GM12892 (cell line): ENCODE measurements around the gene C4orf50. TPM values are rescaled to one million over a fixed set of nuclear protein-coding genes. Genes with fewer than 3 reads are reported as not detected.

ENCODE experiments used
- DNase-seq: peaks from one replicate; pipeline ENCODE4 v3.0.0; 2011; ENCODE audit not compliant: insufficient read length
- FAIRE-seq: peaks from 2 replicates; lab custom pipeline; 2011; peaks lifted over from hg19 to GRCh38; lab: Jason Lieb, UNC
- POLR2A ChIP-seq: IDR thresholded peaks from 2 replicates; pipeline ENCODE4 v1.6.1; 2011; ENCODE audit warnings: low read depth, low read length, control low read depth
- POLR2AphosphoS5 ChIP-seq: IDR thresholded peaks from 2 replicates; pipeline ENCODE4 v1.6.1; 2011; ENCODE audit warnings: low read depth, low read length, control low read depth
- TAF1 ChIP-seq: IDR thresholded peaks from 2 replicates; pipeline ENCODE4 v1.6.1; 2011; ENCODE audit warnings: low read depth, mild to moderate bottlenecking, control low read depth, low read length, borderline replicate concordance
- polyA plus RNA-seq: library from polyadenylated mRNA; unstranded; fragments of >200 nt; gene quantifications from one replicate; pipeline ENCODE4 v1.2.1, GENCODE V29; 2012; ENCODE audit warnings: missing spikeins, inconsistent platforms; ENCODE audit not compliant: missing spikeins

The C4orf50 gene
- 0.13 TPM for polyA plus RNA-seq

DNA sequence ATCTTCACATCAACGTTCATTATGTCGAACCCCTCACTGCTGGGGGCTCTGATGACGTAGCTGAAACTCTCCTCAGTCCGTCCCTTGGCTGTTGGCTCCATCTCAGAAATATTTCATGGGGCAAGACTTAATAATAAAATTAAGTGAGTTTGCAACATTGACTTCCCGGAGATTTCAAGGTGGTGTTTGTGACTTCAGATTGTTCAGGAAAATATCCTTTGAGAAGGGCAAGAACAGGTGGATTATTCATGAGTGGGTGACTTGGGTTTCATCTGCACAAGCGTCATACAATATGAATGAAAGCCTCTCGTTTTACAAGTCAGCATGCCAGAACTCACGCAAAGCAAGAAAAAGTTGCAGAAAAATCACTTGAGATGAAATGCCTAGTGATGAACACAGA is at the start of gene C4orf50:
Gene C4orf50 (minus strand): TSS at position 101 of the 400 bp plus-strand sequence.
- DNase-seq (no peak), FAIRE-seq (no peak)
- TF ChIP-seq TAF1 (no peak), POLR2AphosphoS5 (no peak), POLR2A (no peak)

DNA sequence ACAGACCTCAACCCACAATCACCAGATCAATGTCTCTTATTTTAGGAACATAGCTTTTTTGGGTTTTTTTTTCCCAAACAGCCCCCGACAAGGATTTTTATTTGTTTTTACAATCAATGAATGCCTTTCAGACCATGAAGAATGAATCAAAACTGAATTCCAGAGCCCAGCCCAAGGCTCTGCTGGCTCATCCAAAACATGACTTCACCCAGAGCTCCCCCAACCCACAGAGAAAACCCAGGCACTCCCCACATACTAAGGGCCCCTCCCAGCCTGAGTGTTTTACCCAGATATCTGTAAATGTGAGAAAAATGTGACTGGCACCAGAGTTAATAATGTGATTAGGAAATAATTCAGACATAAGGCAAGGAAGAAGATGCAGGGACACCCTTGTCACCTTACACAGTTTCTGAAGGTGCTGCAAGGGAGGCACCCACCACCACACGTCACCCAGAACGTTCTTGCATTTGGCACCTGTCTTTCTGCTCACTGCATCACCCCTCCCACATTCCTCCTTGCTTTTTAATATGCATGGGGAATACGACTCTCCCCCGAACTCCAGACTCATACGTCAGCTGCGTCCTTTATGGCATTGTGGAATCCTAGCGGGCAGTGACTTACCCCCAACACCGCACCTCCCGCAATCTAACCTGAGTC is 47.8 kb upstream of the C4orf50 start:
- no peak for FAIRE-seq

DNA sequence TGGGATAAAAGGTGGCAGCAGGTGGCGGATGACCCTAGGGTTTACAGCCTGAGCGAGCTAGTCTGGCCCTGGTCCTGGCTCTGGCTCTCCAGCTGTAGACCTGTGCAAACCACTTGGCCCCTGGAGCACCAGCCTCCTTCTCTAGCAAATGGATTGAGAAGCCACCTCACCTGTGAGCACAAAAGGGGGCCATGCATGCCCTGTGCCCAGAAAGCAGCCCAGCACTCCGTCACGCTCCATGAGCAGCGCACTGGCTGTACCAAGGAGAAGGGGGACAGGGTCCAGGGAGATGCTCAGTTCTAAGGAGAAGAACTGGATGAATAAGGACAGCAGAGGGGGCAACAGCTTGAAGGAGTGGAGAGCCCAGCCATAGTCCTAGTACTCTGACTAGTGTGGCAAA is 46.9 kb upstream of the C4orf50 start:
- TF ChIP-seq POLR2A: no peak
- TF ChIP-seq POLR2AphosphoS5: no peak
- no peak for TF ChIP-seq TAF1
- DNase-seq: no peak
- no peak for FAIRE-seq

More for the DNA sequence above, 47.8 kb upstream of the C4orf50 start:
- DNase-seq: no peak
- no peak for TF ChIP-seq POLR2A
- no peak for TF ChIP-seq TAF1
- TF ChIP-seq POLR2AphosphoS5: no peak

DNA sequence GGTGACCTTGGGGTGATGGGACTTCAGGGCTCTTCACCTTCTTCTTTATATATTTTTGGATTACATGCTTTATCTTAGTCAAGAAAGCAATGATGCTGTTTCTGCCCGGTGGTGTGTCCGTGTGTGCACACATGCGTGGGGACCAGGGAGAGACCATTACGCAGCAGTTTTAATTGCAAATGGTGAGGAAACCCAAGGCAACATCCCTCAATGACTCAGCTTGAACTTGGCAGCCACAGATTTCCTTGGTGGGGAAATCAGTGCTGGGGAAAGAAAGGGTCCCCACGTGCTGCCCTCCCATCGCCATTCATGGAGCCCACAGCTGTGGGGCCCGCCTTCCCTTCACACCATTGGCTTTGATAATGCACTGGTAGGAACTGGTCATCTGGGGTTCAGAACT is 46.2 kb upstream of the C4orf50 start:
- TF ChIP-seq TAF1 (no peak), POLR2AphosphoS5 (no peak), POLR2A (no peak)
- DNase-seq (no peak), FAIRE-seq (no peak)

DNA sequence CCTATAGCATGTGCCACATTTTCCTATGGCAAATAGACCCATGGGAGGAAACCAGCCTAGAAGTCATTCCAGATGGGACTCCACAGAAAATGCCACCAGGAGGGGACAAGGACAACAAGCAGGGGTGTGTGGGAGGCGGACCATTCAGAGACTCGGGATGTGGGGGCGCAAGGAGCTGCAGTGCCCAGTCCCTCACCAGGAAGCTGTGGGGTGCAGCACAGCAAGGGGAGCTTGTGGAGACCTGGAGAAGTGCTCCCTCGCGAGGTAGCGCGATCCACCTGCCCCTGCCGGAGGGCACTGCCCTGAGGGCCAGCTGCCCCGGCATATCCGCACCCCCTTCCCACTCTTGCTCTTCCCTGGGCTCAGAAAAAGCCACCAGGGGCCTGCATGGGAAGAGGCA is 45.5 kb upstream of the C4orf50 start:
- TF ChIP-seq TAF1 (no peak), POLR2A (no peak), POLR2AphosphoS5 (no peak)
- FAIRE-seq: no peak
- DNase-seq: no peak

DNA sequence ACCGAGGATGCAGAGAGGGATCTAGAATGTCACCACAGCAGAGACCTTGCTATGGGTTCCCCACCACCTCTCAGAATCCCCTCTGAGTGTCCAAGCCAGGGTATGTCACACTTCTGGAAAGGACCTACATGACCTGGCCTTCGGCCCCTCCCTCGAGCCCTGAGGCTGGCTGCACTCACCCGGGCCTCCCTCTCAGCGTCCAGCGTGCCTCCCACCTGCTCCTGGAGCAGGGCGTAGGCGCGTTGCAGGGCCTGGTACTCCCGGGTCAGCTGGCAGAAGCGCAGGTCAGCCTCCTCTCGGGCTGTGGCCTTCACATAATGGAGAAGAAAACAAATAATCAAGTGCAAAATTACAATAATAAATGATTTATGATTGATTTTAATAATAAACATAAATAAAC is 43.9 kb upstream of the C4orf50 start:
- no peak for FAIRE-seq
- TF ChIP-seq POLR2A (no peak), TAF1 (no peak), POLR2AphosphoS5 (no peak)
- no peak for DNase-seq

DNA sequence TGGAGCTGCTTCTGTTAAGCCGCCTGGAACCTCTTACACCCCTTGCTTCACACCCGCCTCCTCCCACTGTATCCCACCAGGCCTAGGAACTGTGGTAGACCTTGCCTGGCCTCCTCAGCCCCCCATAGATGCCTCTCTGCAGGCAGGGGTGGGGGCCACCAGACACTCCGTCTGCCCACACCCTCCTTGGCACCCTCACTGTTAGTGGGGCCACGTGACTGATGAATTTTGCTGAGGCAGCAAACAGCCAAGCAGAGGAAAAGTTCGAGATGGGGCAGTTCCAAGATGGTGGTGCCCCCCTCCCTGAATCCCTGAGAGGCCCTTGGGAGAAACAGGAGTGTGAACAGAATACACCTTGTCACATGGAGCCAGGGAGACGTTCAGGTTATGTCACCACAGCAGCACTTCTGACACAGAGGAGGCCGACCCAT is 41.2 kb upstream of the C4orf50 start:
- no peak for DNase-seq
- no peak for FAIRE-seq
- TF ChIP-seq TAF1 (no peak), POLR2AphosphoS5 (no peak), POLR2A (no peak)

DNA sequence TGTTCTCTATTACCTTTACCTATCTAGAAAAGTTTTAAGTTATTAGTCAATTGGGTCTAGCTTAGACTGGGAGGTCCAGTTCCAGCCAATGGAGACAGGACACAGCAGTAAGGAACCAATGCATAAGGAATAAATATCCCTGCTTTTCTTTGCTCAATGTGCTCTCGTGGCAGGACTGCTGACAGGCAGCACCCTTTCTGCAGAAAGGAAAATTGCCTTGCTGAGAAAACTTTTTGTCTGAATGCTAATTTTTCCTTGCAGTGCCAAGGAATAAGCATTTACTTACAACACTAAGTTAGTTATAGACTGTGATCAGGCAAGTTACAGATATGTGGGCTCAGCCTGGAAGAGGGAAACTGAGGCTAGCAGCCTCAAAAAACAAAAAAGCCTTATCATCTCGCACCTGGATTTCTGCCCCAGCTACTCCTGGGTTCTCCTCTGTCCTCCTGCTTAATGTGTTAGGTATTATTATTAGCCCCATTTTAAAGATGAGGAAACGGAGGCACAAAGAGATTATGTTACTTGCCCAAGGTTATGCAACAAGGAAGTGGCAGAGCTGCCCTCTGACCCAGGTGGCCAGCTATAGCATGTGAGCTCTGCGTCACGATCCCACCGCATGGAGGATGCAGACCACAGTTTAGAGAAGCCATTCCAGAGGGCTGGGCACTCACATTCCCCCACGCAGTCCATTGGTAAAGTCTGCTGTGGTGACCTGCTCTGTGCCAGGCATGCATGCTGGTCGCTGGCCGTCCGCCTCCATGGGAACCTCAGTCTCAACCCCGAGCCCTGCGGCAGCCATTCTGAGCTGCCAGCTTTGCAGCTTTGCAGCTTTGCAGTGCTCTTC is 40.5 kb upstream of the C4orf50 start:
- no peak for FAIRE-seq
- TF ChIP-seq POLR2AphosphoS5 (no peak), TAF1 (no peak), POLR2A (no peak)
- no peak for DNase-seq

DNA sequence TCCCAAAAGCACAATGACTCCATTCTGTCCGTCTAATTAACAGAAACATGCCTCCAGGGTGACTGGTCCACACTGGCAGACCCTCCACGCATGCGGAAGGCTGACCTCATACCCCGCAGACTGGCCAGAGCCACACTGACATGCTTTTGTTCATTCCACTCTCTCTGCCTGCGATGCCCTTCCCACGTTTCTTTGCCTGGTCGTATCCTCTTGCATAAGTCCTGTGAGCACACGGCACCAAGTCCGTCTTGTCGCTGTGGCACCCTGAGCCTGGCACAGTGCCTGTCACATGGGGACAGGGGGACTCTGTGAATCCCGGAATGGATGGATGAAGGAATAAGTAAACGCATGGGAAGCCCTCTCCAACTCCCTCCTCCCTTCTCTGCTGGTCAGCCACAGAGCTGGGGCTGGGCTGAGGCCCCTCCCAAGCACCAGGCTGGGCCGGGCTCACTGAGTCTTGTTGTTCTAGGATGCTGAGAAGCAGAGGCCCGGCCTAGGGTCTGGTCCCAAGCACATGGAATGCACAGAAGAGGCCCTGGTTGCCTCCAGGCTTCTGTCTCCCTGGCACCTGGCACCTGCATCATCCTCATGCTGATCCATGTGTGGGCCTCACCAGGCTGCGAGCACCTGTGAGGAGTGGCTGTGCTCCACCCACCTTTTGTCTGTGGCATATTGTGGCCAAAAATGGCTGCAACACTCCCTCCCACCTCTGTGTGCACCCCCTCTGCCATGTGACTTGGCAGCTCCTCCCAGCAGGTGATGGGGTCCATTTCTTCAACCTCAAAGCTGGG is 38.9 kb upstream of the C4orf50 start:
- FAIRE-seq (no peak), DNase-seq (no peak)
- TF ChIP-seq POLR2A (no peak), TAF1 (no peak), POLR2AphosphoS5 (no peak)

DNA sequence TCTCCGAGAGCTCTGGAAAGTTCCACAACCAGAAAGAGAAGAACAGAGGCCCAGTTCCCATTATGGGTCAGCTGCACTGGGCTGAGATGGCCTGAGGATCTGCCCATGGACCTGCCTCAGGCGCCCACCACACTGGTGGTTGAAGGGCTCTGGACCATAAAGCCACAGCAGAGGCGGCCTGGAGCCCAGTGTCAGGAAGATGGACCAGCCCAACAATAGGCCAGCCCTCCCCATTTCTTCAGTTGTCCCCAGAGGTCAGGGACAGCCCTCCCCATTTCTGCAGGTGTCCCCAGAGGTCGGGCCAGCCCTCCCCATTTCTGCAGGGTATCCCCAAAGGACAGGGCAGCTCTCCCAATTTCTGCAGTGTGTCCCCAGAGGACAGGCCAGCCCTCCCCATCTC is 37.2 kb upstream of the C4orf50 start:
- no peak for FAIRE-seq
- no peak for TF ChIP-seq POLR2A
- no peak for TF ChIP-seq POLR2AphosphoS5
- TF ChIP-seq TAF1: no peak
- DNase-seq: no peak

DNA sequence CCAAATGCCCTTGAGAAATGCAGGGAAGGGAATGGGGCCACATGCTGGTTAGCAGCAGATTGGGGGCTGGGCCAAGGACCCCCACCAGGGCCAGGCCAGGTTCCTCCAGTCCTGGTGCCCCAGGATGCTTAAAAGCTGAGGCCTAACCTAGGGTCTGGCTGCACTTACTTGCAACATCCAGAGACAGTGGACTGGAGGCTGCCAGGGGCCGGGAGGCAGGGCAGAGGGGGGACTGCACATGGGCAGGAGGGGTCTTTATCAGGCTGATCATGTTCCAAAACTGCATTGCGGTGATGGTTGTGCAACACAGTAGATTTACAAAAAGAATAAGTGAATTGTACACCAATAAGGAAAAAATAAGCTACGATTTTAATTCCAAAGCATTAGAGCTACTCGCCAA is 36.8 kb upstream of the C4orf50 start:
- FAIRE-seq (no peak), DNase-seq (no peak)
- no peak for TF ChIP-seq POLR2A
- no peak for TF ChIP-seq TAF1
- TF ChIP-seq POLR2AphosphoS5: no peak
